HG03066 (cell line): ENCODE data around the gene KIAA0753.

Experiments
- ATAC-seq: cut with Tn5 transposase; IDR thresholded peaks from one replicate; pipeline ENCODE4 v1.9.1; 2021; ENCODE audit warnings: low read depth; ENCODE audit not compliant: unreplicated experiment

Gene KIAA0753

GRCh38 chr17:6643451-6644125 lies 3.1 kb upstream of the KIAA0753 start:
- no peak for ATAC-seq

DNA sequence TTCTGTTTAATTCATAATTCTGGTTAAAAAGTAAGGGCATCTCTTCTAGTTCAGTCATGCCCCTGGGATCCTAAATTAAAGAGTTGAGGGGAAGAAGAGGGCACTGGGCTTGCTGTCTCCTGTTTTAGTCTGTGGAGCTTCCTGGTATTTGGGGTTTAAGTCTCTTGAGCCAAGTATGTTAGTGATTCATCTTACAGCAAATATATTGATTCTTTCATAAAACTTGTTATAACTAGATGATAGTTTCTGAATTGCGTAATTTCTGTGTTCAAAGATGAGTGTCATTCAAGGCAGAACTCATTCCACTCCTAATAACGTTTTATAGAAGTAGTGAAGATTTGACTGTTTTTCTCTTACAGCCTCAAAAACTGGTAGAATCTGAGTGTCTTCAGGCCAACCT lies 2.1 kb upstream of the KIAA0753 start:
- no peak for ATAC-seq

DNA sequence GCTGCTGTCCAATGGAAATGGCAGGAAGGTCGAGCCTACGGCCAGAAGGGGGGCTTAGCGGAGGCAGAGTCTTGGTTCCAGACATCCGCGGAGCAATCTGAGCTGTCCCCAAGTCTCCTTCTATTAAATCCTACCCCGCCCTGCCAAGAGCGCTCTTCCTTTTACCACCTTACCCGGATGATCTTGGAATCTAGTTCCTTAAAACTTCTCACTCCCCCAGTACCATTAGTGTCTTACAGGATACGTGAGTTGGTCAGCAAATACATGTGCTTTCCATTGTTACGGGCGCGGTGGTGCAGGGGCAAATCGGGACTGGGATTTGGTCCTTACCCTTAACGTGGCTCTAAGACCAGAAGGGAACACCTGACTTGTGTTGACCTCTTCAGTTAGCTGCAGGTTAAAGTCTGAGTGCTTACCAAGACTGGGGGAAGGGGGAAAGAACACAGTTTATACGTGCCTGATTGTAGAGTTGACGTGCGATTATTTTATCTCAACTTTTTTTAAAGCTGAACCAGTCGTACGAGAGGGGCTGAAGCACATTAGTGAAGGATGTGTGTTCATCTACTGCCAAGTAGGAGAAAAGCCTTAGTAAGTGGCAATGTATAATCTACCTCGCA lies 844 bp upstream of the KIAA0753 start:
- ATAC-seq: peak; percentile 16

GRCh38 chr17:6639586-6640535 lies 650 bp downstream of the KIAA0753 start:
- no peak for ATAC-seq

DNA sequence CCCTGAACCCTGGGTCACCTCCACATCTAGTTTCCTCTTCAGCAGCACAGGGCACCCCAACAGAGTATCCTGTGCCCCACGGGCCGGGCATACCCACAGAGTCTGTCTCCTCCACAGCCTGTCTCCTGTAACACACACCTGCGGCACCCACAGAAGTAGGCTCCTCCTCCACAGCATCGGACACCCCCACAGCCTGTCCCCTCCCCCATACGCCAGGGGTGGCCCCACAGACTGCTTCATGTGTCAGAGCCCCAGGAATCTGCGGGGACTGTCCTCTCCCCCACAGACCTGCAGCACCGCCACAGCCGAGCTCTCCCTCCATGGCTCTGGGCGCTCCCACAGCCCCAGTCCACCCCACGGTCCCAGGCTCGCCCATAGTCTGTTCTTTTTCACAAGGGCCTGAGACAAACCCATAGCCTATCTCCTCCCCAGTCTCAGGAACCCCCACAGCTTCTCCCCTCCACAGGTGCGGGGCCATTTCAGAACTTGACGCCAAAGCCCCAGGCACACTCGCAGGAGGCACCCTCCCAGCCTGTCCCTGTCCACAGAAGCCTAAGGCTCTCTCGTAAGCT lies 1.4 kb downstream of the KIAA0753 start:
- no peak for ATAC-seq

DNA sequence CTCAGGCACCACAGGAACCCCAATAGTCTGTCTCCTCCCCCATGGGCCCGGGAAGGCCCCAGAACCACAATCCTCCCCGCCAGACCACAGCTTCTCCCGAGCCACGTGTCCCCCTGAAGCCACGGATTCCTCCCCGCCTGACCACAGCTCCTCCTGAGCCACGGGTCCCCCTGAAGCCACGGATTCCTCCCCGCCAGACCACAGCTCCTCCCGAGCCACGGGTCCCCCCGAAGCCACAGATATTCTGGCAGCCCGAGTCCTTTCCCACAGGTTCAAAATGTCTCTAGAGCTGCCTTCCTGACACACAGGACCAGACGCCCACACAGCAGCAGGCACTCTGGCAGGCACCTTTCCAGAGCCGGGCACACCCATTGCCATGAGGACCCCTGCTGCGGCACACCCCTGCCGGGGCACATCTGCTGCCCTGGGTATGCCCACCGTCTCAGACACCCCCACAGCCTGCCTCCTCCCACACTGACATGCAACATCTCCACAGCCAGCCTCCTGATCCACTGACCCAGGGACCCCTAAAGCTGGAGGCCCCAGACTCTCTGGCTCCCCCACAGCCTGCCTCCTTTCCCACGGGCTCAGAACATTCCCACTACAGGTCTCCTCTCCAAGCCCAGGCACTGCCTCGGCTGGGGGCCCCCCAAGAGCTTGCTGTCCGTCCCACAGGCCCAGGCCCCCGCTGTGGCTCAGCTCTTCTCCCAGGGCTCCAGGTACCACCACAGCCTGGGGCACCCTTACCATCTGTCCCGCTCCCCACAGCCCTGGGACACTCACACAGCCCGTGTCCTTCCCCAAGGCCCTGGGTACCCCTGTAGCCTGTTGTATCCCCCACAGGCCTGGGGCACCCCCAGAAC lies 2.2 kb downstream of the KIAA0753 start:
- no peak for ATAC-seq

DNA sequence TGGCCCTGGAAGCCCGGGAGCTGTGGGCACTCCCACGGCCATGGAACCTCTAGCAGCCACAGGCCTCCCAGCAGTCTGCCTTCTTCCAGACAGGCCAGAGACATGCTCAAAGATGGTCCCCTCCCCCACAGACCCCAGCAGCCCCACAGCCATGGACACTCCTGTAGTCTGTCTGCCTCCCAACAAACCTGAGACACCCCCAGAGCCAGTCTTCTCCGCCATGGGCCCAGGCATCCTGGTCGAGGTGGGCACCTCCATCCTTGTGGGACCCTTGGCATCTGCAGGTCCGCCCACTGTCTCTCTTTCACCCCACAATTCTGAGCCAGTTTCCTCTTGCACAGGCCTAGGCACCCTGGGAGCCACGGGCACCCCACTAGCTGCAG lies 3.1 kb downstream of the KIAA0753 start:
- no peak for ATAC-seq

DNA sequence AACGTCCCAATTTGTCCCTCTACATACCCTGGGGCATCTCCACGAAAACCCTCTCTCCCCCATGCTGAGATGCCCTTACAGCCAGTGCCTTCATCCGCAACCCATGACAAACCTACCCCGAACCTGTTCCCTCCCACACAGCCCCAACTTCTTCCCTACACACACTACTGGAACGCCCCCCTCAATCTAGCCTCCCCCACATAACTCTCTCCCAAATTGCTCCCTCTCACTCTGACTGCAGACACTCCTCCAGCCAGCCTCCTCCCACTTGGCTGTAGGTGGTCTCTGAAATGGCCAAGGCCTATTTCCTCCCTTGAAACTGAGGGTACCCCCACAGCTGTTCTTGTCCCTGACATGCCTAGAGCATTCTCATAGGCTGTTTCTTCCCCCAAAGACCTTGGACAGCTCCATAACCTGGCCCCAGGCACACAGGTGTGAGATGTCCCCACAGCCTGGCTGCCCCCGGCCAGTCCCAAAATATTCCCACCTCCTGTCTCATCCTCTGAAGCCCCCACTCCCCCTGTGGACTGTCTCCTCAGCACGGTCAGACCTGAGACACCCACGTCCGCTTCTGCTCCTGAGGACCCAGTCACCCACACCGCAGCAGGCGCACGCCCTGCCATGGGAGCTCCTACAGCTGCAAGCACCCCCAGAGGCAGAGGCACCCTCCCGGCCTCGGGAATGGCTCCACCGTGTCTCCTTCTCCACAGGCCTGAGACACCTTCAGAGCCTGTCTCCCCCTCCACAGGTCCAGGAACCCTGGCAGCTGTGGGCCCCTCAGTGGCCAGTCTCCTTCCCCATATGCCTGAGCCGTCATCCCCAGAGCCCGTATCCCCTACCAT lies 3.7 kb downstream of the KIAA0753 start:
- ATAC-seq: no peak

DNA sequence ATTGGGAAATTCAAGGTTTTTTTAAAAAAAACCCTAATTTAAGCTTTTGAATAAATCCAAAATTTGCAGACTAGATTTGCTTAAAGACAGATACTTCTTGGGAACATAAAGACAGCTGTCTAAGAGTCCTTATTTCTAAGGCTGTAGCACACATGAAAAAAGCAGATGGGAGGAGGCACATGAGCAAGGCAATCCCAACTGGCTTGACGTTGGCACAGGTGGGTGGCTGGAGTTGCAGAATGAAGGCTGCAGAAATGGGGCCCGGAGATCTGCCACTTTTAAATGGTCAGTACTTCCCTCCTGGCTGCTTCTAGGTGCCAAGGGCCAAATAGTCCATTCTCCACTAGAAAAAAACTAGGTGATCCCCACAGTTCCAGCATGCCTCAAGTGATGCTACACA lies 4.4 kb downstream of the KIAA0753 start:
- no peak for ATAC-seq

DNA sequence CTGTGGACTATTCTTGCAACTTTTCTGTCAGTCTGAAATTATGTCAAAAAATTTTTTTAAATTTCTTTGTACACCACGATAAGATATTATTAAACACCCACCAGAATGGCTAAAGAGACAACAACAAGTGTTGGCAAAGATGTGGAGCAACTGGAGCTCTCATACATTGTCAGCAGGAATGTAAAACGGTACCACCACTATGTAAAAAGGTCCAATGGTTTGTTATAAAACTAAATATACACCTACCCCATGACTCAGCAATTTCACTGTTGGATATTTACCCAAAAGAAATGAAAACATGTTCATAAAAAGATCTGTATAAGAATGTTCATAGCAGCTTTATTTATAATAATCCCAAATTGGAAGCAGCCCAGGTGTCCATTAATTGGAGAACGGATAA lies 7.2 kb downstream of the KIAA0753 start:
- ATAC-seq: no peak

- no peak for ATAC-seq
Observed at GRCh38 chr17:6632530-6632929, 8.0 kb downstream of the KIAA0753 start.

- no peak for ATAC-seq
Observed at GRCh38 chr17:6630390-6630789, 10.1 kb downstream of the KIAA0753 start.

DNA sequence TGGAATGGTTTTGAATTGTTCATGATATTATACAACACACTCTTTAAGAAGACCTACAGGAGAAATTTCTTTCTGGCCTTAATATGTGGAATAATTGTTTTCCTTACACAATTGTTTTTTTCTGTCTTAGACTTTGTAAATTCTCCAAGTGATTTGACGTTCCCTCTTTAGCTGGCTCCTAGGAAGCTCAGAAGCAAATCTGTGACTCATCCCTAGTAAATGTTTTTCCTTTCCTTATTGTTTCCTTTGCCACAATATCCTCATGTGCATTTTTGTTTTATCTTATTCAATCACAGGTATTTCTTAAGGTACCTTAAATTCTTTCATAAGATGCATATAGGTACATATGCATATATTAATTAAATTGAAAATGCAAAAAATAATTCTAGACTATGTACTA lies 13.5 kb downstream of the KIAA0753 start:
- ATAC-seq: no peak

DNA sequence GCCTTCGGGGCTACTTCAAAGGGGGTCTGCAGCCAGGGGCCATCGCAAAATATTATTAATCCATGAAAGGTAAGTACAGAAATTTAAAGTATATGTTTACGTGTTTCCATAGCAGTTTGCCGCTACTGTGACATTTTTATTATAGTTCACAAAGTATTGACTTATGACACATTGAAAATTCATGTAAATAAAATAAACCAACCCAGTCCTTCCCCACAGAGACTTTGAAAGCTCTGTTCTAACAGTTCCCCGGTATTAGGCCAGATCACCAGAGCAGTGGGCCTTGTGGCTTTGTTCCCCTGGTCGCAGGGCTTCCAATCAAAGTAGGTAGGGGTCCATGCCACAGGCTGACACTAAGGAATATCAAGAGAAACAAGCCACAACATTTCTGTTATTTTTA lies 13.9 kb downstream of the KIAA0753 start:
- ATAC-seq: no peak

- no peak for ATAC-seq
Observed at GRCh38 chr17:6623941-6624340, 16.6 kb downstream of the KIAA0753 start.

DNA sequence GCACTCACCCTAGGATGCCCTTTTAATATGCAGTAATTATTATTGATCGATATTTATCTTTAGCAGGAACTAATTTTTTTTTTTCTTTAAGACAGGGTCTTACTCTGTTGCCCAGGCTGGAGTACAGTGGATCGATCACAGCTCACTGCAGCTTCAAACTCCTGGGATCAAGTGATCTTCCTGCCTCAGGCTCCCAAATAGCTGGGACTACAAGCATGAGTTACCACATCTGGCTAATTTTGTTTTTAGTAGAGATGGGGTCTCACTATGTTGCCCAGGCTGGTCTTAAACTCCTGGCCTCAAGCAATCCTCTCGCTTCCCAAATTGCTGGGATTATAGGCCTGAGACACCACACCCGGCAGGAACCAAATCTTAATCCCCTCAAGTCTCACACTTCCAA lies 29.3 kb downstream of the KIAA0753 start:
- no peak for ATAC-seq

GRCh38 chr17:6610011-6610410 lies 30.5 kb downstream of the KIAA0753 start:
- ATAC-seq: no peak

DNA sequence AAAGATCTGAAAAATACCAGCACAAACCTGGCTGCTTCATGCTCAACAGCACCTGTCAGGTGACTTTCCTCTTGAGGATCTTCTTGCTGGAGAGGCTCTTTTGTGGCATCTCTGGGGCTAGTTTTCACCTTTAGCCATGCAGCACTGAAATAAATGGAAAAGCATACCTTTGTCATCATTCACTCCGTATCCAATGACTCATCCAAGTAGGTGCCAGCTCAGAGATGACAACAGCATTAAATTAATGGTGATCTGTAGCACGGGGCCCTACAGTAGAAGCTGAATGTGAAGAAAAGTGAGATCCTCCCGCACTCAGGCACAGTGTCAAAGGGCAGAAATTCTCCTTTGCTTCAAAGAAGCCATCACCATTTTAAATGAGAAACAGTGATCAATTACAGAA lies 32.2 kb downstream of the KIAA0753 start:
- ATAC-seq: no peak

GRCh38 chr17:6605142-6605541 lies 35.4 kb downstream of the KIAA0753 start:
- no peak for ATAC-seq
